GM12878 (cell line): ENCODE results near the gene DCST1. TPM values are rescaled to one million over a fixed set of nuclear protein-coding genes. Genes with fewer than 3 reads are reported as not detected.

Source experiments
- ATAC-seq: fragments of 200-7000 bp; cut with Tn5 transposase; 3 replicates; pipeline ENCODE4 v1.9.1; 2020; ENCODE audit warnings: mild to moderate bottlenecking, moderate library complexity
- BruUV-seq: library from RNA; stranded (reverse); fragments of 400-500 nt; replicated peaks from 2 replicates; lab custom pipeline; 2021; lab: Mats Ljungman, UMichigan
- CTCF ChIA-PET: fragments of 300-600 bp; sonication (Branson Sonifier 250); formaldehyde crosslinking; extraction: SDS; loops from one replicate; lab custom pipeline; 2021; ENCODE audit warnings: inconsistent platforms; lab: Yijun Ruan, JAX
- POLR2A ChIA-PET: fragments of 350-600 bp; formaldehyde crosslinking; extraction: SDS; loops from one replicate; lab custom pipeline; 2021; ENCODE audit warnings: inconsistent platforms; lab: Charles Lee
- RAD21 ChIA-PET: fragments of 300-600 bp; sonication (Branson Sonifier 250); formaldehyde crosslinking; loops from one replicate; lab custom pipeline; 2023; ENCODE audit warnings: antibody characterized with exemption; ENCODE audit not compliant: unreplicated experiment; lab: Charles Lee
- SMC1A ChIA-PET: fragments of 300-600 bp; sonication (Branson Sonifier 250); formaldehyde crosslinking; loops from one replicate; lab custom pipeline; 2023; ENCODE audit not compliant: unreplicated experiment, uncharacterized antibody; lab: Charles Lee
- DNase-seq: peaks from one replicate; pipeline ENCODE4 v3.0.0-alpha.2; 2011; ENCODE audit warnings: low read depth, low spot score
- FAIRE-seq: peaks from 3 replicates; lab custom pipeline; 2011; peaks lifted over from hg19 to GRCh38; lab: Jason Lieb, UNC
- H2AFZ ChIP-seq: 2 replicates; pipeline ENCODE4 v1.6.0; 2011; ENCODE audit warnings: low read depth, low read length, control low read depth; ENCODE audit not compliant: control insufficient read depth
- H3K27ac ChIP-seq: 2 replicates; pipeline ENCODE4 v1.5.1; 2011; ENCODE audit warnings: control low read depth; ENCODE audit not compliant: control insufficient read depth, insufficient read depth
- H3K27me3 ChIP-seq, 2 experiments: replicated peaks in 1 of 2; 2 replicates each; pipeline versions ENCODE4 v1.6.0 to v1.6.1; 2011; ENCODE audit warnings: low read length in 1 of 2; ENCODE audit not compliant: control insufficient read depth in 2 of 2, insufficient read depth in 2 of 2
- H3K36me3 ChIP-seq, 2 experiments: 2 replicates each; pipeline ENCODE4 v1.5.1; 2011; ENCODE audit warnings: low read length in 1 of 2; ENCODE audit not compliant: control insufficient read depth in 2 of 2, insufficient read depth in 2 of 2
- H3K4me1 ChIP-seq: 2 replicates; pipeline ENCODE4 v1.6.1; 2011; ENCODE audit warnings: mild to moderate bottlenecking, low read length, moderate library complexity, mixed read lengths; ENCODE audit not compliant: control insufficient read depth, insufficient read depth
- H3K4me2 ChIP-seq: 2 replicates; pipeline ENCODE4 v1.6.0; 2011; ENCODE audit warnings: control low read depth; ENCODE audit not compliant: control insufficient read depth, insufficient read depth
- H3K4me3 ChIP-seq: fragments of 200-600 bp; sonication (generic); 2 replicates; pipeline ENCODE4 v1.5.1; 2016
- H3K79me2 ChIP-seq: 2 replicates; pipeline ENCODE4 v1.6.0; 2011; ENCODE audit warnings: low read length; ENCODE audit not compliant: control insufficient read depth, insufficient read depth
- H3K9ac ChIP-seq: 2 replicates; pipeline ENCODE4 v1.8.0; 2011; ENCODE audit warnings: low read length, control low read depth, mixed read lengths; ENCODE audit not compliant: control insufficient read depth, insufficient read depth
- H3K9me3 ChIP-seq: replicated peaks from 3 replicates; pipeline ENCODE4 v1.5.1; 2011; ENCODE audit warnings: mild to moderate bottlenecking, low read length; ENCODE audit not compliant: control insufficient read depth, insufficient read depth
- H4K20me1 ChIP-seq: 2 replicates; pipeline ENCODE4 v1.6.0; 2011; ENCODE audit not compliant: control insufficient read depth, insufficient read depth
- CHD2 ChIP-seq: IDR thresholded peaks from 2 replicates; pipeline ENCODE4 v1.6.1; 2011; ENCODE audit warnings: low read depth, low read length, improper control_type of control experiment, borderline replicate concordance
- CREB1 ChIP-seq: IDR thresholded peaks from 2 replicates; pipeline ENCODE4 v1.6.1; 2012; ENCODE audit warnings: low read depth, mild to moderate bottlenecking, inconsistent platforms
- CREM ChIP-seq: IDR thresholded peaks from 2 replicates; pipeline ENCODE4 v1.6.1; 2014; ENCODE audit warnings: antibody characterized with exemption, low read depth
- DPF2 ChIP-seq: fragments of 450-650 bp; IDR thresholded peaks from 2 replicates; pipeline ENCODE4 v1.6.1; 2017; ENCODE audit warnings: mild to moderate bottlenecking
- FOS ChIP-seq: IDR thresholded peaks from 3 replicates; pipeline ENCODE4 v1.6.1; 2011; ENCODE audit warnings: borderline replicate concordance; ENCODE audit not compliant: insufficient read length; ENCODE audit errors: extremely low read depth
- HCFC1 ChIP-seq: fragments of 150-350 bp; IDR thresholded peaks from 2 replicates; pipeline ENCODE4 v1.6.1; 2014; ENCODE audit warnings: low read length
- JUNB ChIP-seq: IDR thresholded peaks from 2 replicates; pipeline ENCODE4 v1.6.1; 2016; ENCODE audit warnings: antibody characterized with exemption, mild to moderate bottlenecking
- LARP7 ChIP-seq: fragments of 450-650 bp; IDR thresholded peaks from 2 replicates; pipeline ENCODE4 v1.6.1; 2017; ENCODE audit warnings: mild to moderate bottlenecking
- MXI1 ChIP-seq: fragments of 150-350 bp; IDR thresholded peaks from 2 replicates; pipeline ENCODE4 v1.6.1; 2011; ENCODE audit warnings: low read depth, mild to moderate bottlenecking, inconsistent platforms, low read length, improper control_type of control experiment
- SRF ChIP-seq, 2 experiments: IDR thresholded peaks; 2 replicates each; pipeline ENCODE4 v1.6.1; 2011; ENCODE audit warnings: low read depth in 2 of 2, low read length in 2 of 2, mild to moderate bottlenecking in 1 of 2, moderate library complexity in 1 of 2
- STAT1 ChIP-seq: fragments of 450-650 bp; conservative IDR thresholded peaks from 2 replicates; pipeline ENCODE4 v1.6.1; 2014; ENCODE audit warnings: antibody characterized with exemption, mild to moderate bottlenecking
- ZNF207 ChIP-seq: fragments of 450-650 bp; IDR thresholded peaks from 2 replicates; pipeline ENCODE4 v1.6.1; 2014; ENCODE audit warnings: antibody characterized with exemption, mild to moderate bottlenecking, borderline replicate concordance
- ZNF274 ChIP-seq: IDR thresholded peaks from one replicate; pipeline ENCODE4 v1.8.0; 2011; ENCODE audit not compliant: insufficient read length, insufficient read depth
- WGBS: methylation state at CpG from one replicate; pipeline ENCODE4 v1.1.6; 2016; ENCODE audit warnings: low lambda C conversion rate; ENCODE audit not compliant: insufficient replicate concordance, insufficient coverage; ENCODE audit errors: missing lambda C conversion rate; 5-methylcytosine and 5-hydroxymethylcytosine counted together
- in situ Hi-C: fragments of 300-500 bp; cut with MboI; formaldehyde crosslinking; loops from 9 replicates; pipeline ENCODE4 v1.14.3; 2018; ENCODE audit warnings: mixed read lengths
- intact Hi-C: fragments of 100-400 bp; cut with micrococcal nuclease; formaldehyde crosslinking; loops from one replicate; pipeline ENCODE4 v1.14.2; 2022; ENCODE audit not compliant: unreplicated experiment
- polyA plus RNA-seq, 11 experiments: library from polyadenylated mRNA; depleted of rRNA in 4 of 11; unstranded in 6 of 11; stranded (reverse) in 5 of 11; fragments of >200 nt; fragmentation: Nextera tagmentation in 4 of 11; fragmentation: Illumina TruSeq in 1 of 11; extraction: Ambion mirVana in 4 of 11; extraction: Trizol in 1 of 11; gene quantifications; 1 replicate in 1 of 11; 2 replicates in 10 of 11; pipeline versions ENCODE4 v1.2.1 to v1.2.3, GENCODE V29; 2011 to 2016; ENCODE audit warnings: inconsistent platforms in 2 of 11, missing spikeins in 2 of 11, low read depth in 1 of 11
- total RNA-seq, 4 experiments: library from RNA; depleted of rRNA in 3 of 4; stranded (reverse); fragments of >200 nt in 3 of 4; fragmentation: Illumina TruSeq in 1 of 4; extraction: Trizol in 1 of 4; gene quantifications; 2 replicates each; pipeline versions ENCODE4 v1.2.1 to v1.2.3, GENCODE V29; 2013 to 2021
- TF ChIP-seq, protein P1 (sequence below): IDR thresholded peaks from 2 replicates; pipeline ENCODE4 v1.6.1; 2012; ENCODE audit warnings: mild to moderate bottlenecking, low read depth, low read length
- TF ChIP-seq, protein P2 (sequence below): fragments of 450-650 bp; IDR thresholded peaks from 2 replicates; pipeline ENCODE4 v1.6.1; 2017; ENCODE audit warnings: mild to moderate bottlenecking, low read depth, inconsistent platforms; ENCODE audit not compliant: poor library complexity, severe bottlenecking

Gene DCST1
- total and polyA plus RNA-seq, 10 of the 15 experiments (the other 5 are each of a cell fraction or from before 2014, with no cell fraction given) = not detected

DNA sequence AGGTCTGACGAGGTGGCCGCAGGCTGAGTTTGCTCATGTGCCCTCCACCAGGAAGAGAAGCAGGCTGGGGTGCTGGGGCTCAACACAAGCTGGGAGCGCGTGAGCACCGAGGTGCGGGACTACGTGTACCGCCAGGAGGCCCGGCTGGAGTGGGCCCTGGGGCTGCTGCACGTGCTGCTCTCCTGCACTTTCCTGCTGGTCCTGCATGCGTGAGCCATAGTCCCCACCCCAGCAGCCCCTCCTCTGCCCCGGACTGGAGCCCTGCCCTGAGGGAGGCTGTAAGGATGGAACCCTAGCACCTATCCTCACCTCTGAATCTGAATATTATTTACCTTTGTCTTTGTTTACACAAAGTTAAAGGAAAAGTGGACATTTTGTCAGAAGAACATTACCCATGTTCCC, 9.7 kb downstream of the DCST1 start:
- no peaks in the 10 kb centered on the region for H3K79me2 ChIP-seq
- no peaks in the 10 kb centered on the region for H3K9me3 ChIP-seq
- no peak for ATAC-seq
- POLR2A ChIA-PET = interaction anchor here (0.5 to 1.8 kb wide), 5 partner anchors 8 to 42 kb away, joined by 3 to 4 read pairs (median 3); no protein-coding TSS in a partner anchor
- TF ChIP-seq CREM = no peak
- no peak for TF ChIP-seq STAT1
- TF ChIP-seq LARP7 = no peak
- TF ChIP-seq, protein P1, sequence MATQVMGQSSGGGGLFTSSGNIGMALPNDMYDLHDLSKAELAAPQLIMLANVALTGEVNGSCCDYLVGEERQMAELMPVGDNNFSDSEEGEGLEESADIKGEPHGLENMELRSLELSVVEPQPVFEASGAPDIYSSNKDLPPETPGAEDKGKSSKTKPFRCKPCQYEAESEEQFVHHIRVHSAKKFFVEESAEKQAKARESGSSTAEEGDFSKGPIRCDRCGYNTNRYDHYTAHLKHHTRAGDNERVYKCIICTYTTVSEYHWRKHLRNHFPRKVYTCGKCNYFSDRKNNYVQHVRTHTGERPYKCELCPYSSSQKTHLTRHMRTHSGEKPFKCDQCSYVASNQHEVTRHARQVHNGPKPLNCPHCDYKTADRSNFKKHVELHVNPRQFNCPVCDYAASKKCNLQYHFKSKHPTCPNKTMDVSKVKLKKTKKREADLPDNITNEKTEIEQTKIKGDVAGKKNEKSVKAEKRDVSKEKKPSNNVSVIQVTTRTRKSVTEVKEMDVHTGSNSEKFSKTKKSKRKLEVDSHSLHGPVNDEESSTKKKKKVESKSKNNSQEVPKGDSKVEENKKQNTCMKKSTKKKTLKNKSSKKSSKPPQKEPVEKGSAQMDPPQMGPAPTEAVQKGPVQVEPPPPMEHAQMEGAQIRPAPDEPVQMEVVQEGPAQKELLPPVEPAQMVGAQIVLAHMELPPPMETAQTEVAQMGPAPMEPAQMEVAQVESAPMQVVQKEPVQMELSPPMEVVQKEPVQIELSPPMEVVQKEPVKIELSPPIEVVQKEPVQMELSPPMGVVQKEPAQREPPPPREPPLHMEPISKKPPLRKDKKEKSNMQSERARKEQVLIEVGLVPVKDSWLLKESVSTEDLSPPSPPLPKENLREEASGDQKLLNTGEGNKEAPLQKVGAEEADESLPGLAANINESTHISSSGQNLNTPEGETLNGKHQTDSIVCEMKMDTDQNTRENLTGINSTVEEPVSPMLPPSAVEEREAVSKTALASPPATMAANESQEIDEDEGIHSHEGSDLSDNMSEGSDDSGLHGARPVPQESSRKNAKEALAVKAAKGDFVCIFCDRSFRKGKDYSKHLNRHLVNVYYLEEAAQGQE = no peak
- TF ChIP-seq, protein P2, sequence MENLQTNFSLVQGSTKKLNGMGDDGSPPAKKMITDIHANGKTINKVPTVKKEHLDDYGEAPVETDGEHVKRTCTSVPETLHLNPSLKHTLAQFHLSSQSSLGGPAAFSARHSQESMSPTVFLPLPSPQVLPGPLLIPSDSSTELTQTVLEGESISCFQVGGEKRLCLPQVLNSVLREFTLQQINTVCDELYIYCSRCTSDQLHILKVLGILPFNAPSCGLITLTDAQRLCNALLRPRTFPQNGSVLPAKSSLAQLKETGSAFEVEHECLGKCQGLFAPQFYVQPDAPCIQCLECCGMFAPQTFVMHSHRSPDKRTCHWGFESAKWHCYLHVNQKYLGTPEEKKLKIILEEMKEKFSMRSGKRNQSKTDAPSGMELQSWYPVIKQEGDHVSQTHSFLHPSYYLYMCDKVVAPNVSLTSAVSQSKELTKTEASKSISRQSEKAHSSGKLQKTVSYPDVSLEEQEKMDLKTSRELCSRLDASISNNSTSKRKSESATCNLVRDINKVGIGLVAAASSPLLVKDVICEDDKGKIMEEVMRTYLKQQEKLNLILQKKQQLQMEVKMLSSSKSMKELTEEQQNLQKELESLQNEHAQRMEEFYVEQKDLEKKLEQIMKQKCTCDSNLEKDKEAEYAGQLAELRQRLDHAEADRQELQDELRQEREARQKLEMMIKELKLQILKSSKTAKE = no peak
- no peak for TF ChIP-seq ZNF274
- TF ChIP-seq HCFC1 = no peak
- TF ChIP-seq JUNB = no peak
- no peak for TF ChIP-seq ZNF207
- no peak for TF ChIP-seq SRF (IDR thresholded peaks at IDR 0.05; ENCODE audit: low read depth in 2 of 2, low read length in 2 of 2)
- no peak for TF ChIP-seq FOS
- TF ChIP-seq MXI1 = no peak
- no peak for TF ChIP-seq CREB1
- no peak for TF ChIP-seq CHD2
- TF ChIP-seq DPF2 = no peak
- TF ChIP-seq, all 136 proteins: peak for 0
- Histone ChIP-seq H3K27ac (no peak overlapping the region), H3K4me2 (no peak overlapping the region), H3K9ac (no peak overlapping the region), H3K36me3 (no peaks in the 10 kb centered on the region), H2AFZ (no peak overlapping the region), H3K4me3 (no peak overlapping the region), H3K27me3 (peaks cover 2 to 5% of the 10 kb centered on the region in 2 experiments; a peak in 3 of 4 replicates), H3K4me1 (no peaks in the 10 kb centered on the region), H4K20me1 (no peaks in the 10 kb centered on the region)
- BruUV-seq = no TSS peak
- intact Hi-C loops = no loop called here
- WGBS = 54% methylated on average over 12 of the region's 12 CpGs
- ChIA-PET RAD21 (interaction anchor here (0.5 to 3.6 kb wide), 7 partner anchors 9 to 70 kb away, joined by 3 to 16 read pairs (median 5); no protein-coding TSS in a partner anchor), SMC1A (interaction anchor here (1.7 to 3.0 kb wide), 3 partner anchors 16 to 42 kb away, joined by 5 to 17 read pairs (median 13); no protein-coding TSS in a partner anchor), CTCF (interaction anchor here (0.8 to 6.1 kb wide), 16 partner anchors 8 to 374 kb away, joined by 3 to 121 read pairs (median 4); partner anchors contain the start of gene ADAM15)
- FAIRE-seq (no peak), DNase-seq (no peak)
- in situ Hi-C loops = no loop called here
